NCI-H774 (cell line): ENCODE data around the gene COL7A1.

Experiments
- DNase-seq: peaks from one replicate; lab custom pipeline; 2025; lab: John Stamatoyannopoulos, UW

The COL7A1 gene

DNA sequence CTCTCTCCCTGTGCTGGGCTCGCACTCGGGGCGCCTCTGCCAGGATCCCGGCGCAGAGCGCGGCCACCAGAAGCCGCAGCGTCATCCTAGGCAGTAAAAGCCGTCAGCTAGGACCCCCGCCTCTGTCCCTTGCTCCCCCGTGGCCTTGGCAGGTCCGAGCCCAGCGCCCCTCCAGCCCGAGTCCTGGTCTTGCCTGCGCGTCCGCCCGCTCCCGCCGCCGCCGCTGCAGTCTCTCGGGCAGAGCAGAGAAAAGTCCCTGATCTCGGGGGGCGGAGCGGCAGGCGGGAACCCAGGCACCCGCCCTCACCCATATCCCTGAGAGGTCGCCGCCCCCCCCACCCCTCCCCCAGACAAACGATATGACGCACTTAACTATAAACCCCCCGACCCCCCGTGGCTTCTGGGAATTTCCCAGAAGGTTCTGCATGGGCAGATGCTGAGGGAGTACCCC is at the start of gene COL7A1:
COL7A1 (minus strand) TSS at position 255 of the 451 bp plus-strand sequence; CDS start at position 85, 170 bp downstream.
- no peak for DNase-seq

- no peak for DNase-seq
Measured at GRCh38 chr3:48642605-48643004, 47.5 kb upstream of the COL7A1 start.

GRCh38 chr3:48641396-48641795 is 46.3 kb upstream of the COL7A1 start:
- DNase-seq: no peak

DNA sequence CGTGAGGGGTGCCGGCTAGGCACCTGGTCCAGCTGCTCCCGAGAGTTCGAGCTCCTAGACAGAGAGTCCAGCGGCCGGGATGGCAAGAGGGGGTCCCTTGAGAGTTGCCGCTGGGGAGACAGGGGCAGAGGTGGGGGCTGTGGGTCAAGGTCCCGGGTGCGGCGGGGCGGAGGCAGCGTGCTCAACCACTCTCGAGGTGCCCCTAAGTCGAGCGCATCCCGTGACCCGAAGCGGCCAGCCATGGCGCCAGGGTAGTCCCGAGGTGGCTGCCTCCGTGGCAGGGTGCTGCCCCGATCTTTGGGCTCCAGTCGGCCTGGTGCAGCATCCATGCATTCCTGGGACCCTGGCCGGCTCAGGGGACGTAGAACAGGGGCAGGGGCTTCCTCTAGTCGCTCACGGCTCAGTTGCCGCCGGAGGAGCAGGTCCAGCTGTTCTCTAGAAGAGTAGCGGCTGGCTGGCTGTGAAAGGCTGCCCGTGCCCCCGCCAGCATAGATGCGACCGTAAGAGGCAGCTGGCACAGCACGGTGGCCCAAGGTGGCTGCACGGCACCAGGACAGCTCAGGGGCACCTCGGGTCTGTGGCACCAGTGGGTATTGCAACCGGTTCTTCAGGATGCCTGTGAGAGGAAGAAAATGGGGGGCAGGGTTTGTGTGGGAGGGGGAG is 44.9 kb upstream of the COL7A1 start:
- DNase-seq: no peak

DNA sequence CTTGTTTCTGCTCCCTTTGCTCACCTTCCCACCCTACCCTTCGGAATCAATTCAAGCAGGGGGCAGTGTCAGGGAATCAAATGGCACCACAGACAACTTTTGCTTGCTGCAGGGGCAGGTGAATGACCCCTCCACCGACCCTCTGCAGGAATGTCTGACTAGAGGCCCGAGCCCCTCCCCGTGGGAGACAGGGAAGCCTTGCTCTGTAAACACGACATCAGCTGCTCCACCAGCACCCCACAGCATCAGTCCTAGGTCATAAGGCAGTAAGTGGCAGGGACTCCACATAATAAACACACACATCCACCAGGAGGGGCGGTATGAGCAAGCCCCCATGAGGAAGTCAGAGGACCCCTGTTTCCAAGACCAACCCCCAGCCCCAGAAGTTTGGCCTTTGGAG is 42.2 kb upstream of the COL7A1 start:
- DNase-seq: no peak

GRCh38 chr3:48636149-48636655 is 41.1 kb upstream of the COL7A1 start:
- no peak for DNase-seq

DNA sequence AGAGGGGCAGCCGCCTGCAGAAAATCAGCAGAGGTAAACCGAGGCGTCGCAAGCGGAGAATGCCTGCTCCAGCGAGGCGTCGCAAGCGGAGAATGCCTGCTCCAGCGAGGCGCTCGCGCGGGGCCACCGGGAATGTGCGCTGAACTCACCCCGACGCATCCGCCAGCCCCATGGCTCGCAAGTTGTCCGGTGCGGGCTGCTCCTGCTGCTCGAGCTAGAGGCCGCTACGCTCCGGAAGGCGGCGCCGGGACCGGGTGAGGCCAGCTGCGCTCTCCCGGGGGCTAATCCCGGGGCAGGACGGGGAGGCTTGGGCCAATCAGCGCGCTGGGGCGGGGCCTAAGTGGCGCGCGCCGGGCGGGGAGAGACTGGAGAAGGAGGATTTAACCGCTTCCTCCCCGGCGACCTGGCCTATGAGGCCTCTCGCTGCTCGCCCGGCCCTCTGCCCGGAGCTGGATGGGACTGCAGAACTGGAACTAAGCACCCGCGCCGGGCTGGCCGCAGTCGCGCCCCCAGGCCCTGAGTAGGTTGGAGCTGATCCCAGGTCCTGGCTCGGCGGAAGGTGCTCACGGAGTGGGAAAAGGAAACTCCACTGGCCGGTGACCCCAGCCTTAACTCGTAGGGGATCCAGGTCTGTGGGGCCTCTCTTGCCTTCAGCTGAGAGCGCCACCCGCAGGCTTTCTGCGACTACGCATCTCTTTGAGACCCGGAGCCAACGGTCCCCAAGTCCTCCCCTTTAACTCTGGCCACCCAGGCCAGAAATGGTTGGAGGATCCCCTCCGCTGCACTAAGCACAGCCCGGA is 40.3 kb upstream of the COL7A1 start, which contains the start of gene SLC26A6:
SLC26A6 (minus strand) TSS at position 240 of the 800 bp plus-strand sequence; CDS start at position 172, 68 bp downstream.
- peak; percentile 78 for DNase-seq

DNA sequence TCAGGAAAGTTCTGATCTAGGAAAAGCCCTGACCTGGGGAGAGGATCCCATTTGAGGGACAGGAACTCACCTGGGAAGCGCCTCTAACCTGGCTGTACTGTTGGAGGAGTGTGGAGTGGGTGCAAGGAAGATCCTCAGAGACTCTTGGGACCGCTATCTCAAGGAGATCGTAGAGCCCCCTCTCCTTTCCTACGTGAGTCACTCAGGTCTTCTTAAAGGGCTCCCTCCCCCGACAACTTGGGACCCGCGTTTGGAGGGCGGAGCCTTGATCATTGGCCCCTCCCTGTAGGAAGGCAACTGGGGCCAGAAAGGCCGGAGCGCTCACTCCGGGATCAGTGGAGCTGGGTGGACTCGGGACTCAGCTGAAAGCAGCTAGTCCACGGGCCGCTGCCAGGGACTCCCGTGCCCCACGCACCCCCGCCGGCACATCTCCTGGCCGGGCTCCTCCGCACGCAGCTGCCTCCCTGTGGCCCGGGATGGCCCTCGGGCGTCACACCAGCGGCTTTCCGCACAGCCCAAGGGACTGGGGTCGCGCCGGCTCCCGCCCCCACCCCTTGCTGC is 39.6 kb upstream of the COL7A1 start:
- no peak for DNase-seq

GRCh38 chr3:48633743-48634142 is 38.6 kb upstream of the COL7A1 start:
- no peak for DNase-seq

DNA sequence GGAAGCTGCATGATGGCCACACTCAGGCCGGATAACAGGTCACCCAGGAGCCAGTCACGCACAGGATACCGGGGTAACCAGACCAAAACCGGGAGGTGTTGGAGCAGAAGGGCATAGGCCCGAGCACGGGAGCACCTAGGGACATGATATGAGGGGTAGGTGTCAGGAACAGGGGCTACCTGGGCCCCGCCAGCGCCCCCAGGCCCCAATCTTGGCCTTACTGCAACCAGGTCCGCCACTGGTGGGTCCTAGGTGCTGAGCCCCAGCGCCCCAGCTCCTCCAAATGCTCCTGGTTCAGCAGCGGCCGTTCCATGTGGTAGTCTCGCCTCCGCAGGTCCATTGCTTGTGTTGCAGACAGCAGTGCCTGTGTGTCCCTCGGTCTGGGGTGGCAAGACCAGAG is 38.1 kb upstream of the COL7A1 start:
- no peak for DNase-seq

DNA sequence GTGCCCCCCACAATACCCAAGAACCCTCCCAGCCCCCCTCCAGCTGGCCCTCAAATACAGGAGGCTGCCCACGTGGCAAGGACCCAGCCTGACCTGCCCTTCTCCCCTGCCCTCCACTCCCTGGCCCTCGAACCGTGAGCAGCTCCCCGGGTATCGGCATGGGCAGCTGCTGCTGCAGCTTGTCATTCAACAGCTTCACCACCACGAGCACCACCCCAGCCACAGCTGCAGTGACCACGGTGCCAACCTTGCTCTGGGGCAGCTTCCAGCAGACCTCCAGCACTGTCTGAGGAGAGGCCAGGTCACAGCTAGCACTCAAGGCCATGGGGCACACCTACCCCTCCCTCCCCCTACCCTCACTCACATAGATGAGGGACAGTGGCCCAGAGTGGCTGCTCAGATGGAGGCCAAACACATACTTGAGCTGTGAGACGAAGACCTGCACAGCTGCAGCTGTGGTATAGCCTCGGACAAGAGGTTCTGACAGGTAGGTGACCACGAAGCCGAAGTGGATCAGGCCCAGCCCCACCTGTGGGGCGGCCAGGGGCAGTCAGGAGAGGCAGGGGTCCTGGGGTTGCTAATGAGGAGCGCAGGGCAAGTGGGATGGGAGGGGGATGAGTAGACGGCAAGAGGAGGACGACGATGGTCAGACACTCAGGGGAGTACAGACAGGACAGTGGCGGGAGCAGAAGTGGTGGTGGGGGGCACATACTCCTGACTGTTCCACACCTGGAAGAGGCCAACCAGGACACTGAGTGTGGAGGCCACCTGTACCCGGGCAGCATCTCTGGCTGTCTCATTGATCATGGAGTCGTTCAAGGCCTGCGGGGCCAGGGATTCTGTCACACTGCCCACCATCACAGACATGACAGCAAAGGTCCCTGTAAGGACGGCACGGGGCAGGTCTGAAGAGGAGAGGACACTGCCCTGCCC is 36.7 kb upstream of the COL7A1 start:
- no peak for DNase-seq

GRCh38 chr3:48630833-48631232 is 35.7 kb upstream of the COL7A1 start:
- DNase-seq: no peak

DNA sequence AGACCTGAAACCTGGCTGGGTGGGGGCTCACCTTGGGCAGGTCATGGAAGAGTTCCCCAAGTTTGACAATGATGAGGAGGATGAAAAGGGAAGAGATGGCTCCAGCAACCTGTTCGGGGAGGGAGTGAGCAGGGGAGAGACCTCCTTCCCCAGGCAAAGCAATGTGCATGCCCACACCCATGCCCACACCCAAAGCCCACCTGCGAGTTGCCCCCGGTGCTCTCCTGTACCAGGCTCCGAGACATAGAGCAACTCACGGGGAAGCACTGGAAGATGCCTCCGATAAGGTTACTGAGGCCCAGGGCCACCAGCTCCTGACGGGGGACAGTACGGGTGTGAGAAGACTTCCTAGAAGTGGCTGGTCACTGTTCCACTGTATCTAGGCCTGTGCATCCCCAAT is 35.3 kb upstream of the COL7A1 start:
- no peak for DNase-seq

- DNase-seq: no peak
Measured at GRCh38 chr3:48629894-48630293, 34.8 kb upstream of the COL7A1 start.

DNA sequence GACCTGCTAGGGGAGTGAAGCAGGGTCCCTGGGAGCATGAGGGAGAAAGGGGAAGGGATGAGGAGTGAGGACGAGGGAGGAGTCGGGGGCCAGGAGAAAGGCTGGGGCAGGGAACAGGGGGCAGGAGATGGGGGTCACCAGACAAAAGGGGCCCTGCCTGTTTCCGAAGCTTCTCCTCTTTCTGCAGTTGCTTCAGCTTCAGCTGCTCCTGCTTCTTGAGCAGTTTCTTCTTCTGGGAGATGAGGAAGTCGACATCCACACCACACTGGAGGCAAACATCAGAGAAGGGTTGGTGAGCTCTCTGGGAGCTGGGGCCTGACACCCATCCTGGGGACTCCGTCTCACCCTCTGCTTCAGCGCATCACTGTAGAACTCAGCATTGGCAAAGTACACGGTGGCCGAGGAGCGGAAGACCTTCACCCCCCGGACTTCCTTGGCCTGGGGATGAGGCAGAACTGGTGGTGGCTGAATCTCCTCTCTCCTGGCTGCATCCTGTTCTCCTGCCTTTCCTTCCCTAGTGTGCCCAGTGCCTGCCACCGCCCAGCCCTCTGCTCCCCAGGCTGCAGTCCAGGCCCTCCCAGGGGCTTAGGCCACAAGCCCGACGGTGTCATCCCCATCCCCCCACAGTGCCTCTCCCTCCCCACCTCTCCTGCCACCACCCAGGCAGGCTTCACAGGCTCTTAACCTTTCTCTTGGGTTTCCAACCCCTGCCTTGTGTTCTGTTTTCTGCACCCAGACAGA is 33.3 kb upstream of the COL7A1 start:
- no peak for DNase-seq

- DNase-seq: no peak
Measured at GRCh38 chr3:48625600-48625999, 30.5 kb upstream of the COL7A1 start.

DNA sequence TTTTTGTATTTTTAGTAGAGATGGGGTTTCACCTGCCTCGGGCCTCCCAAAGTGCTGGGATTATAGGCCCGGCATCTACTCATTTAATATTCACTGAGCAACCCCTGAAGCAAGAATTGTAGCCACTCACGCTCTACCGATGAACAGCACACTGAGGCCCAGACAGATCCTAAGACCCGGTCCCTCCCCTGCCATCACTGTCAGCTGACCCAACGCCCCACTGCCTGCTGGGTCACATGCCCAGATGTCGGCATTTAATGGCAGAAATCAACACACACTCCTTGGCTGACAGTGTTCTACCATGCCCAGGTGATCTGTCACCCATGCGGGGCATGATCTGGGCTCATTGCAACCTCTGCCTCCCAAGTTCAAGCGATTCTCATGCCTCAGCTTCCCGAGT is 29.6 kb upstream of the COL7A1 start:
- no peak for DNase-seq

DNA sequence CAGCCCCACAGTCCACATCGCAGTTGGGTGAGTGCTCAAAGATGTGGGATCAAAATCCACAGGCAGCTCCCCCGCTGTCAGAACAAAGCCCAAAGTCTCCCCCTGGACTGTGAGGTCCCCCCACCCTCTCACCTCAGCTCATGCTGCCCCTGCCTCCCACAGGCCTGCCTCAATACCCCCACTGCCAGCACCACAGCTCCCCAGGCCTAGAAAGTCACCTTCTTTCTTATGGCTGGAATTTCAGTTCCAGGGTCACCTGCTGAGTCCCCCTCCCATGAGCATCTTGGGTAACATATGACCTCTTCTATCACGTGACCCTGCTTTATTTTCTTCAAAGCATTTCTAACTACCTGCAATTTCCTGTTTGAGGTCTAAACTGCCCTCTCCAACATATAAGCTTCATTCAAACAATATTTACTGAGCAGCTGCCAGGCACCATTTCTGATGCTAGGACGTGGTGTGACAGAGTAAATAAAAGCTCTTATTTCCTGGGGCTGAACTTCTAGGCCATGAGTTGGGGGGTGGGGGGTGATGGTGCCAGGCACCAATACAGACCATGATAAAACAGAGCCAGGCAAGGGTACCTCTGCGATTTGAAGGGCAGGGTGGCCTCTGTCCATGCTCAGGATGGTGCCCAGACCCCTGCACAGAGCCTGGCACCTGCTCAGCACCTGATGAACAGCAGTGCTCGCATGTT is 28.9 kb upstream of the COL7A1 start:
- DNase-seq: peak; percentile 40

DNA sequence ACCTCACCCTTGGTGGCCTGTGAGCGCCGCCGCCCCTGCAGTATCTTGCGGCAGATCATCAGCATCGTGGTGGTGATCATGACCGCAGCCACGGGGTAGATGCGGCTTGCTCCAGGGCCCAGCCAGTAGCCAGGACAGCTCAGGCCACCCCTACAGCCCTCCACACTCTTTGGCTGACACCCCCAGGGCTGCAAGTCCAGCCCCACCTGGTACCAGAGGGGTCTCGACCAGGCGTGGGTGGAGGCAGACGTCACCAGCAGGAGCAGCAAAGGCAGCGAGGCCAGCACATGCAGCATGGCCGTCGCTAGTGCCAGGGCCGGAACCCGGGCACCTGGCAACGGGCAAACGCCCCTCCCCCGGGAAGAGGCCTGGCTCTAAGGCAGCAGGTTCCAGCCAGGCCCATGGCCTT is 26.3 kb upstream of the COL7A1 start, which contains the start of gene TMEM89:
TMEM89 (minus strand) TSS at position 309 of the 409 bp plus-strand sequence; CDS start at position 296, 13 bp downstream.
- no peak for DNase-seq
